AG04450 (cell line): ENCODE results near the gene CNNM3. TPM values are rescaled to one million over a fixed set of nuclear protein-coding genes. Genes with fewer than 3 reads are reported as not detected.

ENCODE experiments used
- CTCF ChIA-PET: fragments of 300-600, 350-600 bp; formaldehyde crosslinking; extraction: SDS; loops from one replicate; lab custom pipeline; 2022; ENCODE audit warnings: antibody characterized with exemption, inconsistent platforms; lab: Charles Lee
- POLR2A ChIA-PET: fragments of 350-600 bp; formaldehyde crosslinking; extraction: SDS; loops from one replicate; lab custom pipeline; 2021; ENCODE audit warnings: antibody characterized with exemption, inconsistent platforms; lab: Yijun Ruan, JAX
- DNase-seq: peaks from one replicate; pipeline ENCODE4 v3.0.0-alpha.2; 2011; ENCODE audit warnings: low read depth, low spot score
- H3K27ac ChIP-seq: one replicate; pipeline ENCODE4 v1.5.1; 2012; ENCODE audit warnings: low read depth, low read length, control low read depth
- H3K27me3 ChIP-seq: one replicate; pipeline ENCODE4 v1.6.0; 2012; ENCODE audit warnings: low read length; ENCODE audit not compliant: control insufficient read depth, insufficient read depth
- H3K4me3 ChIP-seq: 2 replicates; pipeline ENCODE4 v1.5.1; 2011; ENCODE audit warnings: mild to moderate bottlenecking, low read depth, low read length, control low read depth
- H3K9me3 ChIP-seq: 2 replicates; pipeline ENCODE4 v1.5.1; 2012; ENCODE audit warnings: low read length; ENCODE audit not compliant: control insufficient read depth, insufficient read depth
- CTCF ChIP-seq: IDR thresholded peaks from 2 replicates; pipeline ENCODE4 v1.5.1; 2011; ENCODE audit warnings: low read depth, low read length, control low read depth, inconsistent platforms
- polyA plus RNA-seq: library from polyadenylated mRNA; depleted of rRNA; stranded (reverse); fragments of >200 nt; gene quantifications from 2 replicates; pipeline ENCODE4 v1.2.3, GENCODE V29; 2011

Gene CNNM3
- polyA plus RNA-seq, 1 experiment = 5.1 TPM

DNA sequence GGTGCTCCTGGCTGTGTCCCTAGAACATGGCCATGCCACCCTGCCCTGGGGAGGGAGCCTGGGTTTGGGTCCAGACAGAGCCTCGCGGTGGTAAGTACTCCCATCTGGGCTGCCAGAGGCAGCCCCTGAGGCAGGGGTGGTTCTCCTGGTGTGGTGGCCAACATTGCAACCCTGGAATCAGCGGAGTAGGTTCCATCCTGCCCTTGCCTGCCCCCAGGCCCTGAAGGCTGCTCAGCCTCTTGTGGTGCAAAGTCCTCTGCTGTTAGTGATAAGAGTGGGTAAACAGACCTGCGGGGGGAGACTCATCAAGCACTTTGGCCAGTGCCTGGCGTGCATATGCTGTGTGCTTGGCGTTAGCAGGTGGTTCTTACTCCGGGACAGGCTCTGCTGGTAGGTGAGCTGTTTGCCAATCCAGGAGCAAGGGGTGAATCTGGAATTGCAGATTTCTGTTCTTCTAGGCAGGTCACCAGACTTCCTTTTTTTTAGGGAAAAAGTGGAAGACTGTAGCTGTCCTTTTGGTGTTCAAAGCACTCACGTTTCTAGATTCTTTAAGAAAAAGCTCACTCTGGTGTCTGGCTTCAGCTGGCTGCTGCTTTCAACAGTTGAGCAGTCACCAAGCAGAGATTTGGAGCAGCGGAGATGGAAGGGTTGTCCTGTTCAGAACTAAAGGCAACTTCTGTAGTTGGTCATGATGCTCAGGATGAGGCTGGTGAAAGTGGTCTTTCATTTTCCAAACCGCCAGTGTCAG is 3.2 kb downstream of the CNNM3 start:
- ChIA-PET CTCF (interaction anchor here (1.1 kb wide), 1 partner anchor 293 kb away, joined by 4 read pairs; no protein-coding TSS in a partner anchor), POLR2A (no interaction called here)
- Histone ChIP-seq H3K9me3 (no peaks in the 10 kb centered on the region), H3K27me3 (no peaks in the 10 kb centered on the region), H3K27ac (no peak overlapping the region), H3K4me3 (no peak overlapping the region)
- TF ChIP-seq CTCF = no peak
- DNase-seq = no peak

GRCh38 chr2:96819876-96820511 is 3.9 kb downstream of the CNNM3 start:
- Histone ChIP-seq H3K27me3 (no peaks in the 10 kb centered on the region), H3K4me3 (no peak overlapping the region)
- CTCF ChIA-PET = interaction anchor here (1.1 kb wide), 1 partner anchor 292 kb away, joined by 4 read pairs; no protein-coding TSS in a partner anchor

DNA sequence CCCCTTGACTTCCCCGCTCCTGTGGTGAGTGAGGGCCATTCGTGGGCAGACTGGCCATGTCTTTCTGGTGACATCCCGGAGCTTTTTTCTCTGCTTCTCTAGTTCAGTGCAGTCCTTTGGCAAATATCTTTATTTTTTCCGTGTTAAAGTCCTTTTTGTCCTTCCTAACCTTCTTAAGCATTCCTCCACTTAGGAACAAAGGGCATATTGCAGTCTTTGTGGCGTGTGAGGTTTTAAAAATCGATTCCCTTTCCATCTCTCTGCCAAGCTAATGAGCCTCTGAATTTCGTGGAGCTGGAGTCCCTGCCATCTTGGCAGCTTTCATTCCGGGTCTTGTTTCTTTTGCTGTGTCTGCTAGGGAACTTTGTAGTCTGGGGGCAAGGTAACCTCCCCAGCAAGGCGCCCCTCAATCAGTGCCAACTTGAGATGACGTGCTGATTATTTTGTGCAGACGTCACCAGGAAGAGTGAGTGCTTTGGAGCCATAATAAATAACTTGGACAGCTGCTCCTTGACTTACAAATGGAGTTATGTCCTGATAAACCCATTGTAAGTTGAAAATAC is 5.1 kb downstream of the CNNM3 start:
- Histone ChIP-seq H3K4me3 (no peak overlapping the region), H3K9me3 (no peaks in the 10 kb centered on the region), H3K27me3 (no peaks in the 10 kb centered on the region), H3K27ac (no peak overlapping the region)
- no peak for TF ChIP-seq CTCF
- no peak for DNase-seq
- ChIA-PET CTCF (interaction anchor here (0.6 to 1.2 kb wide), 3 partner anchors 37 to 129 kb away, joined by 3 read pairs; no protein-coding TSS in a partner anchor), POLR2A (no interaction called here)

More at GRCh38 chr2:96819876-96820511, 3.9 kb downstream of the CNNM3 start:
- H3K9me3 ChIP-seq = no peaks in the 10 kb centered on the region
- POLR2A ChIA-PET = no interaction called here
- H3K27ac ChIP-seq = no peak overlapping the region
- DNase-seq = no peak
- TF ChIP-seq CTCF = no peak

DNA sequence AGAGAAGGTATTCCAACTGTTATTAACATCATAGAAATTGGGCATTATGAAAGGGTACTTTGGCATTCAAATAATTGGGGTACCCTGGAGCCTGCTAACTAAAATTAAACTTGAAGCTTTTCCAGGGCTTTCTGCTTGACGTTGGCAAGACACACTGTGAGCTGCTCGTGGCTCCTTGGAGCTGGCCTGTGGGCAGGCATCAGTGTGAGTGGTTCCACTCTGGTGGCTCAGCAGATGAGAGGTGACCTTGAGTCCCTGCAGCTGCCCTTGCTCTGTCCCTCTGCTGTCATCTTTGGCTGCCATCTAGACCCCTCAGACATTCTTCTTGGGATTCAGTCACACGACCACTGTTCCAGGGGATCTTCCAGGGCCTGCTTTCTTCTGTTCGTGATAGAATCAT is 6.7 kb downstream of the CNNM3 start:
- TF ChIP-seq CTCF = no peak
- ChIA-PET POLR2A (no interaction called here), CTCF (interaction anchor here (0.6 to 1.1 kb wide), 2 partner anchors 35 to 278 kb away, joined by 3 read pairs; partner anchors contain the start of gene ANKRD39)
- no peaks in the 10 kb centered on the region for H3K9me3 ChIP-seq
- H3K27ac ChIP-seq = no peak overlapping the region
- H3K4me3 ChIP-seq = no peak overlapping the region
- H3K27me3 ChIP-seq = no peaks in the 10 kb centered on the region
- DNase-seq = no peak
